Fibroblast of mammary gland (primary cell): Measurements from ENCODE around the gene SLC6A12.

Experiments
- DNase-seq: peaks from one replicate; pipeline ENCODE4 v3.0.0-alpha.2; 2010; ENCODE audit warnings: low read depth
- H3K4me3 ChIP-seq: 2 replicates; pipeline ENCODE4 v1.5.1; 2011; ENCODE audit warnings: low read depth, mild to moderate bottlenecking, low read length, moderate library complexity; ENCODE audit not compliant: control insufficient read depth
- TF ChIP-seq, protein P1 (sequence below): conservative IDR thresholded peaks from 2 replicates; pipeline ENCODE4 v1.5.1; 2011; ENCODE audit warnings: low read depth, low read length, inconsistent platforms; ENCODE audit not compliant: control insufficient read depth, insufficient read depth

Gene SLC6A12

DNA sequence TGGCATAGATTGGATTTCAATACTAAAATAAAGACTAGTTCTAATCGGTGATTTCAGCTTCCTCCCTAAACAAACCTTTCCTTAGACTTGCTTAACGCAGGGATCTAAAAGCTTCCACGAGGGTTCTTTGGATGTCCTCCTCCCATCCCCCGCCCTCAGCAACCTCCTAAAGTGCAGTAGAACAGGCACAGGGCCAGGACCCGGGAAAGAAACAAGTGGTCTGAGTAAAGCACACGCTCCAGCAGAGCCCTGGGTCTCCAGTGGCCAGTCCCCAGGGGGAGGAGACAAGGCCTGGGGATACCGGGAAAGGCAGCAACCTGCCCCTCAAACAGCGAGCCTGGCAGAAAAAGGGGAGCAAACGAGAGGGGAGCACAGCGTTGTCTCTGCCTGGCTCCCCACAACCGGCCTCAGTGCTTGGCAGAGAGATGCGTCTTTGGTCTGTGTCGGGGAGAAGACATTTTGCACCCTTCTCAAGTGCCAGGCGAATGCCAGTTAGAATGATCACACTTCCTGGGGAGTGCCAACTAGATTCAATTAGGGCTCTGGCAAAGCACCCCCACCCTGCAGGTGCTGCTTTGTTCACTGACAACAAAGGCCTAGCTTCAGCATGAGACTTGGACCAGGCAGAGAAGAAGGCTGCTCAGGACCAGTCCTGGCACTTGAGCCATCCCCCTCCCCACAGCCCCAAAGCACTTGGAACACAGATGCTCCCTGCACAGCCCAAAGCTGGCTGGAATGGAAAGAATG, 17.1 kb upstream of the SLC6A12 start:
- TF ChIP-seq, protein P1, sequence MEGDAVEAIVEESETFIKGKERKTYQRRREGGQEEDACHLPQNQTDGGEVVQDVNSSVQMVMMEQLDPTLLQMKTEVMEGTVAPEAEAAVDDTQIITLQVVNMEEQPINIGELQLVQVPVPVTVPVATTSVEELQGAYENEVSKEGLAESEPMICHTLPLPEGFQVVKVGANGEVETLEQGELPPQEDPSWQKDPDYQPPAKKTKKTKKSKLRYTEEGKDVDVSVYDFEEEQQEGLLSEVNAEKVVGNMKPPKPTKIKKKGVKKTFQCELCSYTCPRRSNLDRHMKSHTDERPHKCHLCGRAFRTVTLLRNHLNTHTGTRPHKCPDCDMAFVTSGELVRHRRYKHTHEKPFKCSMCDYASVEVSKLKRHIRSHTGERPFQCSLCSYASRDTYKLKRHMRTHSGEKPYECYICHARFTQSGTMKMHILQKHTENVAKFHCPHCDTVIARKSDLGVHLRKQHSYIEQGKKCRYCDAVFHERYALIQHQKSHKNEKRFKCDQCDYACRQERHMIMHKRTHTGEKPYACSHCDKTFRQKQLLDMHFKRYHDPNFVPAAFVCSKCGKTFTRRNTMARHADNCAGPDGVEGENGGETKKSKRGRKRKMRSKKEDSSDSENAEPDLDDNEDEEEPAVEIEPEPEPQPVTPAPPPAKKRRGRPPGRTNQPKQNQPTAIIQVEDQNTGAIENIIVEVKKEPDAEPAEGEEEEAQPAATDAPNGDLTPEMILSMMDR, result no peak
- no peak for DNase-seq
- no peak overlapping the region for H3K4me3 ChIP-seq

DNA sequence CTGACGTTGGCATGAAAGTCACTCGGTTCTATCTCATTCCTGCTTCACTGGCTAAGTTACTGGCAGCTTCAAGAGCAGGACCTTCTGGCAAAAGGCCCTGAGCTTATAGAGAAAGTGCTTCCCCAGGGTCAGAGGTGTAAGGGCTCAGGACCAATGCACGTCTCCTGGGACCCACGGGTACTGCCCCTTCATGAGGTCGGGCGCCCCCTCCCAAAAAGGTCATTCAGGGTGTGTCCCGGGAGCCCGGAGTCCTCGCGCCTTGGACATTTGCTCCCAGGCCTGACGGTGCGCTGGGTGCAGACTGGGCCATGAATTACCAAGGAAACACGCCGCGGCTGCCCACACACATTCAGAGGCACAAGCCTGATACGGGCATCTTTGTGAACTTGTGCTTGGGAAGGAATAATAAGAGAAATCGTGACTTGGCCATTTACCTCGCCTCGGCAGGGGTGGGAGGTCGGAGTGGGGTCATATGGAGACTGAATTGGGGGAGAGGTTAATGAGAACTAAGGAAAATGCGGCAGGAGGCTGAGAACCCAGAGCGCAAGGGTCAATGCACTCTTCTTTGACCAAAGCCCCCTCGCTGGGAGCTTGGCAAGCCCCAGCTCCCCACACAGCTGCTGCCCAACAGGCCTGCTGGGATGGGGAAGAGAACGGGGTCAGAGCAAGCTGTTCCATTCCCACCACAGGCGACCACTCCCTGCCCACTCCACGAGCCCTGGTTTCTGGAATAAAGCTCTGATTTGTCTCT, 15.7 kb upstream of the SLC6A12 start:
- TF ChIP-seq, protein P1, result no peak
- DNase-seq, result no peak
- no peak overlapping the region for H3K4me3 ChIP-seq

DNA sequence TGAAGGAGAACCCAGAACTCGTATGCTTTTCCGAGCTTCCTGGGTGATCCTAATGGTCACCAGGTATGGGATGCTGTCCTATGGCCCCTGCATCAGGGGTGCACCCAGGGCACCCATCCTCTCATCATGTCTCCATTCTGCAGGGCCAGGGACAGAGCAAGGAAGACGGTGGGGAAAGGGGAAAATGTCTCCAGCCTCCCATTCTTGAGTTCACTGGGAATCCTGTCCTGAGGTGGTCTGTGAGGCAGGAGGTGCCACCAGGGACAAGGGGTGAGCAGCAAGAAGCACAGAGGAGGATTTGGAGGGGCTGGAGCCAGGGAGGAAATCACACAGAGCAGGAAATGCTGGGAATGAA, 14.9 kb upstream of the SLC6A12 start:
- H3K4me3 ChIP-seq, result no peak overlapping the region
- DNase-seq, result no peak
- TF ChIP-seq, protein P1, result no peak

DNA sequence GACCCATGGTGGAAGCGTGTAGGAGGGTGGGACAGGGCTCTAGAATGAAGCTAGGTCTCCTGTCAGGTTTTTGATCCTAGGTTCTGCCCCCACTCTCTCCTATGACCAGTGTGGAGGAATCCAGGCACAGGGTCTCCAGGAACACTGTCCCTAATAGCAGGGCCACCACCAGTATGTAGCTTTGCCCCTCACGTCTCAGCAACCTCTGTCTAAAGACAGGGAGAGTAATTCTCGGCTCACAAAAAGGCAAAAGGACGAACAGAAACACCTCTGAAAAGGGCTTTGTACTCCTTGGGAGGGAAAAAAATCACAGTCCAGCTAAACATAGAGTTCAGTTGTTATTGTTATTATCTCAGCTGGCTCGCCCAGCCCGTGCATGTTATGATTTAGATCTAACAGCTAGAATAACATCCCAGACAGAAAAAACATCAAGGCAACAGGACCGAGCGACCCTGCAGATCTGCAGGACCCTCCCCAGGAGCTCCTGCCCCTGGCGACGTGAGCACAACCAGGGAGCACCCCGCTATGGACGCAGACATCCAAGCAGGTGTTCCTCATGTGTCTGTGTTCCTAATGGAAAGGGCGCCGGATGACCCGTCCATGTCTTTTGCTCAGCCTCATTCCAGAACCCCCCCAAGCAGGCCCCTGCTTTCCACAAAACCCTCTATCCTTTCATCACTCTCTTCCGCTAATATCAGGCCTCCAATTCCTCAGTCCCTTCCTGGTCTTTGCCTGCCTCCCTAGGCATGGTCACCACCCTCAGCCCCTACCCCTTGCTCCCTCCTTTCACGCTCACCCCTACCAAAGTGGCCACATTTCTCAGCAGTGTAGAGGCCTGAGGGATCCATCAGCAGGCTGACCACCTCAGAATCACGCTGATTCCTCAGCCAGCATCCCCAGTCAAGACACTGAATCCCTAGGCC, 14.2 kb upstream of the SLC6A12 start:
- no peak for DNase-seq
- TF ChIP-seq, protein P1, result no peak
- H3K4me3 ChIP-seq, result no peak overlapping the region

DNA sequence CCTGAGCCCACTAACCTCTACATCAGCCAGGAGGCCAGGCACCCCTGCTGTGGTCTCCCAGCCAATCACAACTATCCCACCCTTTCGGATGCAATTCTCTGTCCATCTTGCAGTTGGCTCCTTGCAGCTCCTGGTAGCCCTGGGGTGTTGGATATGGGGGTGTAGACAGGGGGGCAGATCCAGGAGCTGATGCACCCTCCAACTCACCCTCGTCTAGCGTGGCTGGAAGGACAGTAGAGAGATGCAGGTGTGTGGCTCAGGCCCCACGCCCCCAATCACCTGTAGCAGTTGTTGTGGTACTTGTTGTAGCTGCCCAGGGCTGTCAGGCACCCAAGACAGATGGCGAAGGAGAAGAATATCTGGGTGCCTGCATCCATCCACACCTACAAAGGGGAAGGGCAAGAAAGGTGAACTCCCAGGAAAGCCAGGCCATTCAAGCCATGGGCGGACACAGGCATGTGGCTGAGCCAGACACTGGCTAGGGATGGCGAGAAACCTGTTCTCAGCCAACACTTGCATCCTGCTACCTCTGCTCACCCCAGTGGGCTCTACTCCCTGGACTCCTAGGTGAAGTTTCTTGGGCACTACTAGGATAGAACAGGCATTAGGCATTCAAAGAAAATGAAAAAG, 13.4 kb upstream of the SLC6A12 start:
- TF ChIP-seq, protein P1, result no peak
- no peak for DNase-seq

DNA sequence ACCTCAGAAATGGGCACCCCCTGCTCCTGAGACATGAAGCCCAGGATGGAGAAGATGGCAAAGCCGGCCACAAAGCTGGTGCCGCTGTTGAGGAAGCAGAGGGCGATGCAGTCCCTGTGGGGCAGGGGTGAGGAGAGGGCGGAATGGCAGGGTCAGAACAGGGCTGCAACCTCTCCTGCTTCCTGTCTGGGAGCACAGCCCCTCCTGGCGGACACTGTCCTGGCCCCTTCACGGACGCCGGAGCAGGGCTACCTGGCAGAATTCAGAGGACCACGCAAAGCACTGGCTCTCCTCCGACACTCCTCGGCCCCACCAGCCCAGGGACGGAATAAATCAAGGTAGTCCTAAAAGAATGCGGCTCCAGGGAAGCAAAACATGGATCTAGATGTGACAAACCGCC, 12.4 kb upstream of the SLC6A12 start:
- TF ChIP-seq, protein P1, result no peak
- no peak for DNase-seq
- no peak overlapping the region for H3K4me3 ChIP-seq

More for the DNA sequence above, 13.4 kb upstream of the SLC6A12 start:
- H3K4me3 ChIP-seq, result no peak overlapping the region
